Adipose tissue (tissue), 3 donors: ENCODE measurements around the gene LSM14B. TPM values are rescaled to one million over a fixed set of nuclear protein-coding genes. Genes with fewer than 3 reads are reported as not detected.

Experiments used
- H3K27ac ChIP-seq: one replicate; pipeline ENCODE4 v1.5.1; 2013; ENCODE audit warnings: low read depth, low read length
- WGBS, 3 donors: extraction: QIAGEN DNeasy Blood & Tissue Kit; methylation state at CpG; one replicate each; pipeline ENCODE4 v1.1.7; 2013; 5-methylcytosine and 5-hydroxymethylcytosine counted together
- polyA plus RNA-seq, 3 donors: library from polyadenylated mRNA; stranded (reverse); fragments of 200-250 nt; gene quantifications; one replicate each; pipeline ENCODE4 v1.2.3, GENCODE V29; 2013
- donor health status: healthy with polysubstance abuse.
- donor health status: Bipolar disorder and iron deficiency.
- donor health status: healthy.

LSM14B gene
- polyA plus RNA-seq, 3 donors: 13.9 to 18.2 (median 16.2) TPM

DNA sequence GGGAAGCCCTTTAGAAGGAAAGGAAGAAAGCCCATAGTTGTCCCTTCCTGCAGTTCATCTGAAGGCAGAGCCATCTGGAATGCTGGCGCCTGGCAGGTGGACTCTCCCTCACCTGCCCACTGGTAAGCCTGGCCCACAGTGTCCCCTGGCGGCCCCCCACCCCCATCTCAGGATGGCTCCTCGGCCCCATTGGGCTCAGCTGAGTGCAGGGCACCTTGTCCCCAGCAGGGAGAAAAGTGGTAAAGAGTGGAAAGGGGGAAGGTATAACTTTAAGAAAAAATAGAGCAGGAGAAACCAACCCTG is 33.9 kb downstream of the LSM14B start:
- WGBS, 3 donors: 84 to 90% (median 88%) methylated on average over 3 of the region's 3 CpGs
- no peak overlapping the region for H3K27ac ChIP-seq

DNA sequence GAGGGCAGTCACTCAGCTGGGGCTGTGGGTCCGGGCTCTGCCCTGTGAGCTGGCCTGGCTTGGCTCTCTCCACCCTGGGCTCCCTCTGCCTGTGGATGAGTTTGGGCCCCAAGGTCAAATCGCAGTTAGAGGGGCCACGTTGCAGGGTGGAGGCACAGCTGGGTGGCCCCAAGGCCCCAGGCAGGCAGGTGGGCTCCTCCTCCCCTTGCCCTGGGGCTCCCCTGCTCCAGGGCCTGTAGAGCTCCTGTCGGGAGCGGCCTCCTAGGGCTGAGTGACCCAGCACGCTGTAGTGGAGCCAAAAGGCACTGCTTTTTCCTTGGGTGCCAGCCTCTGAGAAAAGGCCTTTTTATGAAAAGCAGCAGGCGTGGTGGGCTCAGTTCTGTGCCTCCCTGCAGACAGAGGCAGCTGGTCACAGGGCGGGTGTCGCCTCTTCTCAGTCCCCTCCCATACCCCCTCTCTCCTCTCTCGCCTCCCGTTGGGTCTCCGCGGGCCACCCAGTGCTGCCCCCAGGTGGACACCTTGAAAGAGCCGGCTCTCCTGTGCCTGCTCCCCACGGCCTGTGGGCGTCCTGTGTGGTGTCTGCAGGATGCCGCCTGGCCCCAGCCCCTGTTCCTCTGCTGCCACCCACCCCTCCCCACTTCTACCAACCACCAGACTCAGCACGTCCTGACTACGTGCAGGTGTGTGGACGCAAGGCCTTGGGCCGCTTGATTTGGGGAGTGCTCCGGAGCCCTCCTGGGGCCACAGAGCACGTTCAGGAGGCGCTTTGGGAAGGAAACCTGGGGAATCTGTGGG is 34.5 kb downstream of the LSM14B start:
- 45 to 50% (median 48%) methylated on average over 24 of the region's 24 CpGs for WGBS, 3 donors
- no peak overlapping the region for H3K27ac ChIP-seq

DNA sequence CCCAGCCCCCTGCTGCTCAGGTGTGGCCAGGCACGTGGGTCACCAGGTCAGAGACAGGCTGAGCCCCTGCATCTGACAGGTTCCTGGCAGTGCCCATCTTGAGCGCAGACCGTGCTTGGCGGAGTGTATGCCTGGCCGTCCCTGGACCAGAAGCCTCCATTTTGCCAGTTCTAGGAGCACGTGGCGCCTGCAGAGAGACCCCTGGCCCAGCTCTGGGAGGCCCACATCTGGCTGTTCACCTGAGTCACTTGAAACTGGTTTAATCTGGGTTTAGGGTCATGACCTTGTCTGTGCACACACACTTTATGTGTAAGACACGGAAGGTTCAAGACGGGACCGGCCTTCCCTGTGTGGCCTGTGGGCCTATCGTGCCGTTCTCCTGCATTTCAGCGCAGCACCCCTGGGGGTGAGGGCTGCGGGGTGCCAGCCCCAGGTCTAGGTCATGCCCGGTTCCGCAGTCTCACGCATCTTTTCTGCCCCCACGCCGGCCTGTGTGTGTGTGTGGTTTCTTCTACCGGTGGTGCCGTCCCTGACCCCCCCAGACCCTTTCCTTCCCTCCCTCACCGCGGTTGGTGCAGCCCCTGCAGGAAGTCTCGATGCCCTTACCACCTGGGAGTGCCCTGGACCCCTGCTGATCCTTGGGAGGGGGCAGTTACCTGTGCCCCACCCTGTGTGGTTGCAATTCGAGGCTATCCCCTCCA is 35.3 kb downstream of the LSM14B start:
- 74 to 89% (median 85%) methylated on average over 25 of the region's 25 CpGs for WGBS, 3 donors
- no peak overlapping the region for H3K27ac ChIP-seq

DNA sequence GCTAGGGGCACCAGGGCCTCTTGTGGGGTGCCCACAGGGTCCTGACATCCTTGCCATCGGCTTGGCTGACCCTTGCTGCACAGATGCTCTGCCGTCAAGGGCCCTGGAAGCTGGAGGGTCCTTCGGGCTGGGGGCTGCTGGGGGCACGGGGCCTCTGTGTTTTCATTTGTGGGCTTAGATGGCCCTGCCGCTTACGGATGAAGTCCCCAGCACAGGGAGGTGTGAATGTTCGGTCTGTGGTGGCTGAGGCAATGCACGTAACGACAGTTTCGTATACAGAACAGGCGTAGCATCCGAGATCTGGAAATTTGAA is 35.8 kb downstream of the LSM14B start:
- 95 to 97% (median 97%) methylated on average over 12 of the region's 12 CpGs for WGBS, 3 donors
- no peak overlapping the region for H3K27ac ChIP-seq

DNA sequence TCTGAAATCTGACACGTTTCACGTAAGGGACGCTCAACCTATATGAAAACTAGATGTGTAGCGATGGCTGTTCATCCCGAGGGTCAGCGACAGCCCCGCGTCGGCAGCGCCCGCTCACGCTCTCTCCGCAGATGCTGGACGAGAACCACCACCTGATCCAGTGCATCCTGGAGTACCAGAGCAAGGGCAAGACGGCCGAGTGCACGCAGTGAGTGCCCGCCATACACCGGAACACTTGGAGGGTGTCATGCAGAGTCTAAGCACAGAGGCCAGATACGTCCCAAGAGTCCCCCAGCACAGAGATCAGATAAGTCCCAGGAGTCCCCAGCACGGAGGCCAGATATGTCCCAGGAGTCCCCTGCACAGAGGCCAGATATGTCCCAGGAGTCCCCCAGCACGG is 36.3 kb downstream of the LSM14B start:
- 92 to 95% (median 94%) methylated on average over 22 of the region's 22 CpGs for WGBS, 3 donors

DNA sequence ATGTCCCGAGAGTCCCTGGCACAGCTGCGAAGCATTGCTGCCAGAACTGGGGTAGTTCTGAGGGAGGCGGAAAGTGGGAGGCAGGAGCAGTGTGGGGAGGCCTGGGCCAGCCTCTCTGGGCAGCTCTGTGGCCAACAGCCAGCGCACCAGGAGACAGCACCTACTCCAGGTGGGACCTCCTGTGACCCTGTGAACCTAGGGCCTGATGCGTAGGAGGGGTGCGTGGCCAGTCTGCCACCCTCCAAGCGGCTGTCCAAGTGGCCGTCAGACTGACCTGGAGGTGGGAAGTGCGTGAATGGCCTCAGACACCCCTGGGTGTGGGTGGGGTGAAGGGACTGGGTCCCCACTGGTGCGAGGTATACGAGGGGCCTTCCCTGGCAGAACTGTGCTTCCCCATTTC is 36.8 kb downstream of the LSM14B start:
- no peak overlapping the region for H3K27ac ChIP-seq
- WGBS, 3 donors: 87 to 93% (median 93%) methylated on average over 11 of the region's 11 CpGs

More for the DNA sequence above, 36.3 kb downstream of the LSM14B start:
- H3K27ac ChIP-seq: no peak overlapping the region

DNA sequence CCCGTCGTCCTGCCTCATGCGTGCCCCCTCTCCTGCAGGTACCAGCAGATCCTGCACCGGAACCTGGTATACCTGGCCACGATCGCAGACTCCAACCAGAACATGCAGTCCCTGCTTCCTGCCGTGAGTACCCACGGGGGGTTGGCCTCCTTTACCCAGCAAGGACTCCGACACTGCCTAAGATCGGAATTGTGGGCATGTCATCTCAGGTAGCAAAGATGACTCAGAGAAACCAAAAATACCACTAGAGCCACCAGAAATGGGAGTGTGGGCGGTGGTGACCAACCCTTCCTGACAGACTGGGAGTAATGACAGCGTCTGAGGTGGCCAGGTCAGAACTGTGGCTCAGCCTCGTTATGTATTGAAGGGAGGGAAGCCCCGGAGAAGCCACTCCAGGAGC is 37.6 kb downstream of the LSM14B start:
- WGBS, 3 donors: 87 to 90% (median 89%) methylated on average over 14 of the region's 14 CpGs
- H3K27ac ChIP-seq: no peak overlapping the region

DNA sequence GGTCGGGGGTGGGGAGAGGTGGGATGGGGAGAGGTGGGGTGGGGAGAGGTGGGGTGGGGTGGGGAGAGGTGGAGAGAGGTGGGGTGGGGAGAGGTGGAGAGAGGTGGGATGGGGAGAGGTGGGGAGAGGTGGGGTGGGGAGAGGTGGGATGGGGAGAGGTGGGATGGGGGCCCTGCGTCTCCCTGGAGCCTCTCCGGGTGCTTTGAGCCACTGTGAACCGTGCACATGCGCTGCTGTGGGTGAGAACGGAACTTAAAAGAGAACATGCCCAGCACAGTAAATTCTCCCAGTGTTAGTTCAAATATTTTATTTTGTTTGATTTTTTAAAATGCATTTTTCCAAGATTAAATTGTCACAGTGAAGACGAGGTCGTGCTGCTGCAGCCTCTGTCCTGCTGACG is 38.0 kb downstream of the LSM14B start:
- H3K27ac ChIP-seq: no peak overlapping the region
- 95 to 99% (median 97%) methylated on average over 8 to 9 of the region's 9 CpGs for WGBS, 3 donors

DNA sequence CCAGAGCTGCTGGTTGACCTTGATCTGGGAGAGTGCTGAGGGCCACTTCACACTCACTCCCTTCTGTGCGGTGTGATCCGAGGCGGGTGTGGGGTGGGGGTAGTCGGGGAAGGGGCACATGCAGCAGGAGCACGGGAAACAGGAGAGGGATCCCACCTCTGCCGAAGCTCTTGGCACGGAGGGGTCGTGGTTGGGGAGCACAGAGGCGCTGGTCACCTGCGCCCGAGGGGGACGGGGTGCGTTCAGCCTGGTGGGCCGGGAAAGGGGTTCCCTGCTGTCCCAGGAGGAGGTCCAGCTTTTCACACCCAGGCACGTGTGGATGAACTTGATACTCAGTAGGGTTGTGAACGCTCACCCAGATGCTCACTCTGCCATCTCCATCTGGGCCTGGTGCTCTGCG is 38.6 kb downstream of the LSM14B start:
- H3K27ac ChIP-seq: no peak overlapping the region
- WGBS, 3 donors: 89 to 95% (median 94%) methylated on average over 17 of the region's 17 CpGs

DNA sequence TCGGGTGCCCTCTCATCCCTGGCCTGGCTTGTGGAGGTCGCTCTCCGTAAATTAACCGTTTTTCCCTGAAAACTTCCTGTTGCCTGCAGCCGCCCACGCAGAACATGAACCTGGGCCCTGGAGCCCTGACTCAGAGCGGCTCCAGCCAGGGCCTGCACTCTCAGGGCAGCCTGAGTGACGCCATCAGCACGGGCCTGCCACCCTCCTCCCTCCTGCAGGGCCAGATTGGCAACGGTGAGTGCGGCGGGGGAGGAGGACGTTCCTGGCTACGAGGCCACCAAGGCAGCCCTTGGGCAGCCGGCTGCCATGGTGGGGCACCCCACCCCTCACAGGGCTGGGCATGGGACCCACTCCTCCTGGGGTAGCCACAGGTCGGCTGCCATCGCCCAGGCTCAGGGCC is 39.1 kb downstream of the LSM14B start:
- WGBS, 3 donors: 86 to 87% (median 86%) methylated on average over 13 to 17 of the region's 17 CpGs

DNA sequence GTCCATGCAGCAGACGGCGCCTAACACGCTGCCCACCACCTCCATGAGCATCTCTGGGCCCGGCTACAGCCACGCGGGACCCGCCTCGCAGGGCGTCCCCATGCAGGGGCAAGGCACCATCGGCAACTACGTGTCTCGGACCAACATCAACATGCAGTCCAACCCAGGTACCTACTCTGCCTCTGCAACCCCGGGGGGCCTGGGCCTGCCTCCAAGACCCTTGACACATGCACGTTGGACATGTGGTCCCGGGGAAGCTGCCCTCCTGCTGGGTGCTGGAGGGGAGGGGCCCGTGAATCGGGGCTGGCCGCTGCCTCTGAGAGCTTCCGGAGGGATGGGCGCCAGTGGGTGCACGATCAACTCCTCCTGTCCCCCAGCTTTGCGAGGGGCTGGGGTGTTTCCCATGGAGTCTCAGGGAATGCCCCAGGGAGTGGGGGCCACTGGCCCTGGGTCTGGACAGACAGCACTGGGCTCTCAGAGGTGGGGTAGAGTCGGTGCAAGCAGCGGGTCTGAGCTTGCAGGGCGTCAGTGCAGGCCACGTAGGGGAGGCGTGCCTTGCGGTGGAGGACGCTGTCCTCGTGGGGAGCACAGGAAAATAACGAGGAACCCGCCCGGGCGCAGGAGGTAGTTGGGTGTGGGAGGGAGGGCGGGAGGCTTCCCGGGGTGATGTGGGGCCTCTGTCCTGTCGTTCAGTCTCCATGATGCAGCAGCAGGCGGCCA is 40.6 kb downstream of the LSM14B start:
- no peak overlapping the region for H3K27ac ChIP-seq
- 91 to 96% (median 94%) methylated on average over 36 to 38 of the region's 38 CpGs for WGBS, 3 donors

More for the DNA sequence above, 39.1 kb downstream of the LSM14B start:
- no peak overlapping the region for H3K27ac ChIP-seq

DNA sequence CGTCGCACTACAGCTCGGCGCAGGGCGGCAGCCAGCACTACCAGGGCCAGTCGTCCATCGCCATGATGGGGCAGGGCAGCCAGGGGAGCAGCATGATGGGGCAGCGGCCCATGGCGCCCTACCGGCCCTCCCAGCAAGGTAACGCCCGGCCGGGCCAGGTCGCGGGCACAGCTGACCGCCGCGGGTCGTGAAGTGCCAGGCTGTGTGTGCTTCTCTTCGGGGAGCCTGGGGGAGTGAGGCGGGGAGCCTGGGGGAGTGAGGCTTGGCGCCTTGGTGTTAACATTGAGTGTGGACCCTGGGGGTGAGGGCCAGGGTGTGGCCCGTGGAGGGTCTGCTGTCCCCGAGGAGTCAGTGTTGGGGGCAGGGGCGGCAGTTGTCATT is 41.2 kb downstream of the LSM14B start:
- H3K27ac ChIP-seq: no peak overlapping the region
- WGBS, 3 donors: 94 to 97% (median 97%) methylated on average over 22 to 25 of the region's 25 CpGs

DNA sequence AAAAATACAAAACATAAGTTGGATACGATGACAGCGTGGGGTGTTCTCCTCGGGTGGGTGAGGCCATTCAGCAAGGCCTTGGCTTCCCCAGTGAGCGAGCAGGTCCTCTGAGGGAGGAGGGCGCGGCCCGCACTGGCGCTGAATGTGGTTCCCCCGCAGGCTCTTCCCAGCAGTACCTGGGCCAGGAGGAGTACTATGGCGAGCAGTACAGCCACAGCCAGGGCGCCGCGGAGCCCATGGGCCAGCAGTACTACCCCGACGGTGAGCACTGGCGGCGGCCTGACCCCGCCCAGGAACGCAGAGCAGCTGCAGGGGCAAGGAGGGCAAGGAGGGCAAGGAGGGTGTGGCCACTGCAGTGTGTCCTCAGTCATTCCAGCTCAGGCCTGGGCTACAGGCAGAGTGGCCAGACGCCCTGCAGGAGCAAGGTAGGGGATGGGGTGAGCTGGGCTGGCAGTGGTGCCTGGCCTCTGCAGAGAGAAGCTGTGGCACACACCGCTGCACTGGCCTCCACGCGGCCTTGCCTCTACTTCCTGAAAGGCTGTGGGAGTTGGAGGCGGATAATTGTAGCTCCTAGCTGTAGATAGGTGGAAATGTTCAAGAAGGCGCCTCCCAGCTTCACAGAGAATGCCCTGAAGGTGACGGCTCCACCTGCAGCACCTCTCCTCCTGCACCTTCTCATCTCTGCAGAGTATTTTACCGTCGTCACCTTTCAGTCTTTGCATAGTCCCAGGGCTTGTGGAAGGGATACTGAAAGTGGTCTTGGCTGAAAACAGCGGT is 41.9 kb downstream of the LSM14B start:
- WGBS, 3 donors: 95% methylated on average over 25 to 29 of the region's 29 CpGs

DNA sequence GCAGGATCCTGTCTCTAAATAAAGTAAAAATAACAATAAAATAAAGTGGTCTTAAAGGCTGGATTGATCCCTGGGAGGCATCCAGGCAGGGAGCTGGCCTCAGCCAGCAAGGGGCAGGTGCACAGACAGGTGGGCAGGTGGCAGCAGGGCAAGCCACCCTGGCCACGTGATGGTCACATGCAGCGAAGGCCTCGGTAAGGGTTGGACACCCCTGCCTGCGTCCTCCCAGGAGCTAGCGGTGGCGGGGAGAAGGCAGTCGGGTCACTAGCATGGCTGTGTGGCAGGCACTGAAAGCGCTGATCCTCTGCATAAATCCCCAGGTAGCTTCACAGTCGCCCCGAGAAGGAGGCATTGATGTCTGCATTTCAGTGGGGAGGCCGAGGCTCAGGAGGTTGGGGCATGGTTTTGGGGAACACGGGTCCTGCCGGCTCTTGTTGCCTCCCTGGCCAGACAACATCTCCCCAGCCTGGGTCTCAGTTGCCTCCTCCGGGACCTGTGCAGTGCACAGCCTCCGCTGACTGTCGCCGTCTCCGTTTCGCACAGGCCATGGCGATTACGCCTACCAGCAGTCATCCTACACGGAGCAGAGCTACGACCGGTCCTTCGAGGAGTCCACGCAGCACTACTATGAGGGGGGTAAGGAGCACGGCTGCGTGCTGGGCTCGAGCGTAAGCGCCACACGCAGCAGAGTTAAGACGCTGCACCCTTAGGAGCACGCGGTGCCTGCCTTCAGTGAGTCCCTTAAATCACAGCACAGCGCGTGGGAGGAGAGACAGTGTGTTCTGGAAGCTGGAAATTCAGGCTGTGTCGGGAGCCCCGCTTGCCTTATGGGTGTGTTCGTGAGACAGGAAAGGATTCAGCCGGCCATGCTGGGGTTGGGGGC is 42.8 kb downstream of the LSM14B start:
- H3K27ac ChIP-seq: no peak overlapping the region
- 96 to 97% (median 96%) methylated on average over 41 of the region's 41 CpGs for WGBS, 3 donors

More for the DNA sequence above, 41.9 kb downstream of the LSM14B start:
- no peak overlapping the region for H3K27ac ChIP-seq

DNA sequence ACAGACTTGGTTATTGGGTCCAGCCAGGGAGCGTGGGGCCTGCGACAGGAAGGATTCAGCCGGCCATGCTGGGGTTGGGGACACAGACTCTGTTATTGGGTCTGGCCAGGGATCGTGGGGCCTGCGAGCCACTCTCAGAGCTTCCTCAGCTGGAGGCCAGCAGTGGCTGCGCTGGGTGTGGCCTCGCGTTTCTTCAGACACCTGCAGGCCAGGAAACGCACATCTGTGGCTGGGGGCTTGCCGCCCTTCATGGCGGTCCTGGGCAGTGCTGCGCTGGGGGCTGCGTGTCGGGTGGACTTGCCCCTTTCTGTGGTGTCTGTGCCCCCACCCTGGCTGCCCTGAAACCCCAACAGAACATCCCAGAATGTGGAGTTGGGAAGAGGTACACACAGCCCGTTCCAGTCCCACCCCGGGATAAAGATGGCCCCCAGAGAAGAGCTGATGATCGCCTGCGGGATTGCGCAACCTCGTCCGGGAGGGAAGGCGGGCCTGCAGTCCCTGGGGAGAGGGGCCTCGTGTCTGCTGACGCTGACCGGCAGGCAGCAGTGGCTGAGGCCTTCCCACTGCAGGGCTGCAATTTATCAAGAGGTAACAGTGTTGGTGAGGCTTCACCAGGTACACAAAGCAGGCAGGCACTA is 43.6 kb downstream of the LSM14B start:
- H3K27ac ChIP-seq: no peak overlapping the region
- 79 to 89% (median 79%) methylated on average over 25 of the region's 25 CpGs for WGBS, 3 donors

DNA sequence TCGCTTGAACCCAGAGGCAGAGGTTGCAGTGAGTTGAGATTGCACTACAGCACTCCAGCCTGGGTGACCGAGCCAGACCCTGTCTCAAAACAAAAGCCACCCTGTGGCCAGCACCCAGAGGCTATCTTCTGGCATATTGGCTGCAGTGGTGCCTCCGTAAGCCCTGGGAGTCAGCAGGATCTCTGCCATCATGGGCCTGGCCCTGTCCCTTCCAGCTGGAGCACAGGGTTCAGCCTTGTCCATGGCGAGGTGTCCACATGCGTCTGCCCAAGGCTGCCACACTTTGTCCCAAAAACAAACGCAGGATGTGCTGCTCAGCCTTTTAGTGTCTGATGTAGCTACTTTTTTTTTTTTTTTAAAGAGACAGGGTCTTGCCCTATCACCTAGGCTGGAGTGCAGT is 45.2 kb downstream of the LSM14B start:
- no peak overlapping the region for H3K27ac ChIP-seq
- WGBS, 3 donors: 80 to 86% (median 82%) methylated on average over 6 of the region's 6 CpGs

DNA sequence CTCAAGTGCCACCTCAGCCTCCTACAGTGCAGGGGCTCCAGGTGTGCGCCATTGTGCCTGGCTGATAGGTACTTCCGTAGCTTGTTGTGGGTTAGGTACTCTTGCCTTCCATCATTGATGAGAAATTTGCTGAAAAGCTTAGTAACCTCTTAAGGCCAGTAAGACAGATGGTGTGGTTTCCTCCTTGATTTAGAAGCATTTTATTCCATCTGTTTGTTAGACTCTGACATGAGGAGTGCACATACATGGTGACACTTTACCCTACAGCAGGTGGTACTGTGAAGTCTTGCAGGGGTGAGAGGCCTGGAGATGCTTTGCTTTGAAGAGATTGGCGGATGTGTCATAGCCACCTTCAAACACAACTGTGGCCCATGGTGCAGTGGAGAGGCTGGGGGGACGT is 45.8 kb downstream of the LSM14B start:
- no peak overlapping the region for H3K27ac ChIP-seq
- WGBS, 3 donors: 78 to 95% (median 94%) methylated on average over 4 of the region's 4 CpGs
